Central memory CD4-positive, alpha-beta T cell (primary cell): ENCODE measurements around the gene NTM.
"Not testable (repeated sequence)": the region's sequence is repeated elsewhere in the genome, so short reads cannot be mapped to it uniquely, and the experiment has no call there.

ENCODE experiments used
- DNase-seq: peaks from one replicate; pipeline ENCODE4 v3.0.0; 2022

The NTM gene

GRCh38 chr11:132301900-132302299, 931.5 kb downstream of the NTM start:
- DNase-seq, result no peak

GRCh38 chr11:132307309-132308020, 937.0 kb downstream of the NTM start:
- DNase-seq, result no peak

- DNase-seq, result no peak
Observed at GRCh38 chr11:132310390-132311375, 940.3 kb downstream of the NTM start.

- DNase-seq, result no peak
Observed at GRCh38 chr11:132311703-132312102, 941.3 kb downstream of the NTM start.

- no peak for DNase-seq
Observed at GRCh38 chr11:132312161-132312560, 941.7 kb downstream of the NTM start.

- no peak for DNase-seq
Observed at GRCh38 chr11:132312701-132313111, 942.3 kb downstream of the NTM start.

- no peak for DNase-seq
Observed at GRCh38 chr11:132314911-132315455, 944.6 kb downstream of the NTM start.

- DNase-seq, result no peak
Observed at GRCh38 chr11:132315696-132316095, 945.3 kb downstream of the NTM start.

GRCh38 chr11:132318421-132319157, 948.2 kb downstream of the NTM start:
- DNase-seq, result no peak

GRCh38 chr11:132319419-132319818, 949.0 kb downstream of the NTM start:
- not testable (repeated sequence) for DNase-seq

GRCh38 chr11:132330515-132330914, 960.1 kb downstream of the NTM start:
- no peak for DNase-seq

- DNase-seq, result no peak
Observed at GRCh38 chr11:132332521-132332920, 962.1 kb downstream of the NTM start.

GRCh38 chr11:132334769-132335280, 964.4 kb downstream of the NTM start:
- no peak for DNase-seq

GRCh38 chr11:132335311-132335710, 964.9 kb downstream of the NTM start:
- no peak for DNase-seq

GRCh38 chr11:132336781-132337535, 966.5 kb downstream of the NTM start:
- no peak for DNase-seq

- no peak for DNase-seq
Observed at GRCh38 chr11:132337819-132338416, 967.5 kb downstream of the NTM start.

- no peak for DNase-seq
Observed at GRCh38 chr11:132342408-132342807, 972.0 kb downstream of the NTM start.

GRCh38 chr11:132343445-132344175, 973.2 kb downstream of the NTM start:
- DNase-seq, result no peak

GRCh38 chr11:132346558-132347148, 976.2 kb downstream of the NTM start:
- no peak for DNase-seq
